Keratinocyte (primary cell): ENCODE data around the gene ASB16. TPM values are rescaled to one million over a fixed set of nuclear protein-coding genes. Genes with fewer than 3 reads are reported as not detected.

ENCODE experiments used
- DNase-seq: peaks from one replicate; pipeline ENCODE4 v3.0.0-alpha.2; 2011; ENCODE audit warnings: low read depth, missing footprints, low spot score
- FAIRE-seq: peaks from 2 replicates; lab custom pipeline; 2011; peaks lifted over from hg19 to GRCh38; lab: Jason Lieb, UNC
- H2AFZ ChIP-seq: 2 replicates; pipeline ENCODE4 v1.6.0; 2012; ENCODE audit warnings: low read length, control low read depth, inconsistent platforms; ENCODE audit not compliant: control insufficient read depth
- H3K27ac ChIP-seq: 2 replicates; pipeline ENCODE4 v1.5.1; 2011; ENCODE audit warnings: low read length; ENCODE audit not compliant: control insufficient read depth, insufficient read depth
- H3K27me3 ChIP-seq: 3 replicates; pipeline ENCODE4 v1.6.0; 2011; ENCODE audit warnings: low read length; ENCODE audit not compliant: control insufficient read depth, insufficient read depth; ENCODE audit errors: extremely low read depth
- H3K36me3 ChIP-seq, 2 experiments: 2 replicates in 1 of 2; 3 replicates in 1 of 2; pipeline ENCODE4 v1.5.1; 2011; ENCODE audit warnings: low read length in 2 of 2, mild to moderate bottlenecking in 1 of 2; ENCODE audit not compliant: control insufficient read depth in 2 of 2, insufficient read depth in 2 of 2; ENCODE audit errors: extremely low read depth in 1 of 2
- H3K4me1 ChIP-seq: 3 replicates; pipeline ENCODE4 v1.5.1; 2011; ENCODE audit warnings: low read length; ENCODE audit not compliant: control insufficient read depth, insufficient read depth; ENCODE audit errors: extremely low read depth
- H3K4me2 ChIP-seq: 3 replicates; pipeline ENCODE4 v1.6.0; 2011; ENCODE audit warnings: low read depth, low read length; ENCODE audit not compliant: control insufficient read depth, insufficient read depth; ENCODE audit errors: extremely low read depth
- H3K4me3 ChIP-seq, 3 experiments: fragments of 200-600 bp in 1 of 3; sonication (generic) in 1 of 3; 2 replicates in 2 of 3; 3 replicates in 1 of 3; pipeline ENCODE4 v1.5.1; 2011 to 2016; ENCODE audit warnings: low read length in 3 of 3, mild to moderate bottlenecking in 3 of 3, control low read depth in 2 of 3, inconsistent platforms in 1 of 3, low read depth in 1 of 3, mixed read lengths in 1 of 3, mixed run types in 1 of 3, moderate library complexity in 1 of 3; ENCODE audit not compliant: control insufficient read depth in 2 of 3, insufficient read depth in 2 of 3; ENCODE audit errors: extremely low read depth in 1 of 3
- H3K79me2 ChIP-seq: 2 replicates; pipeline ENCODE4 v1.6.0; 2012; ENCODE audit warnings: low read length; ENCODE audit not compliant: control insufficient read depth, insufficient read depth
- H3K9ac ChIP-seq: 3 replicates; pipeline ENCODE4 v1.6.0; 2011; ENCODE audit warnings: low read length; ENCODE audit not compliant: control insufficient read depth, insufficient read depth; ENCODE audit errors: extremely low read depth
- H3K9me1 ChIP-seq: 3 replicates; pipeline ENCODE4 v1.6.0; 2011; ENCODE audit warnings: low read length; ENCODE audit not compliant: control insufficient read depth, insufficient read depth; ENCODE audit errors: extremely low read depth
- H3K9me3 ChIP-seq: 2 replicates; pipeline ENCODE4 v1.5.1; 2012; ENCODE audit warnings: low read depth, low read length; ENCODE audit not compliant: control insufficient read depth
- H4K20me1 ChIP-seq: 3 replicates; pipeline ENCODE4 v1.6.0; 2011; ENCODE audit warnings: low read length; ENCODE audit not compliant: control insufficient read depth, insufficient read depth; ENCODE audit errors: extremely low read depth
- CTCF ChIP-seq, 3 experiments: IDR thresholded peaks in 1 of 3; conservative IDR thresholded peaks in 1 of 3; optimal IDR thresholded peaks in 1 of 3; 2 replicates in 2 of 3; 3 replicates in 1 of 3; pipeline versions ENCODE3 to v1.5.1; 2011; ENCODE audit warnings: low read length in 3 of 3, mild to moderate bottlenecking in 3 of 3, moderate library complexity in 2 of 3, control low read depth in 1 of 3, inconsistent platforms in 1 of 3; ENCODE audit not compliant: insufficient read depth in 2 of 3; ENCODE audit errors: extremely low read depth in 1 of 3
- EZH2 ChIP-seq: IDR thresholded peaks from one replicate; pipeline ENCODE4 v1.6.1; 2012; ENCODE audit warnings: inconsistent platforms, mild to moderate bottlenecking, low read length, moderate library complexity
- dilution Hi-C: fragments of 300-500 bp; cut with MboI; formaldehyde crosslinking; loops from one replicate; pipeline ENCODE4 v1.7.0; 2020; ENCODE audit warnings: low sequenced_read_pairs; ENCODE audit not compliant: extremely low pct_ligation_motif_present
- polyA plus RNA-seq, 5 experiments: library from polyadenylated mRNA; depleted of rRNA in 3 of 5; stranded (reverse) in 3 of 5; stranded (forward) in 1 of 5; unstranded in 1 of 5; fragments of >200 nt; gene quantifications; 1 replicate in 1 of 5; 2 replicates in 3 of 5; 3 replicates in 1 of 5; pipeline versions ENCODE4 v1.2.1 to v1.2.3, GENCODE V29; 2011 to 2012; ENCODE audit warnings: missing spikeins in 2 of 5, low read depth in 1 of 5, low replicate concordance in 1 of 5

Gene ASB16
- polyA plus RNA-seq, 1 donor (not counting 4 experiments of a cell fraction or from before 2014, with no cell fraction given), result not detected

GRCh38 chr17:44123356-44124117 lies 47.0 kb upstream of the ASB16 start, which contains the start of gene HDAC5:
Gene HDAC5, minus strand, starts transcription at chr17:44123641. Its CDS starts 6,126 bp downstream, at chr17:44117515.
- peak within 1 kb of the TSS; percentile 96 for H3K4me2 ChIP-seq
- no peaks in the 10 kb centered on the region for H4K20me1 ChIP-seq
- H3K9ac ChIP-seq, result peak within 1 kb of the TSS; percentile 97
- H3K4me3 ChIP-seq, result peak within 1 kb of the TSS; percentile 70 to 87 (median 73)
- peak within 1 kb of the TSS; percentile 98 for H2AFZ ChIP-seq
- H3K9me3 ChIP-seq, result no peaks in the 10 kb centered on the region
- DNase-seq, result no peak
- no peak for TF ChIP-seq EZH2
- TF ChIP-seq CTCF (optimal IDR thresholded peaks at IDR 0.05 in 1 of 3, IDR thresholded peaks at IDR 0.05 in 1 of 3, conservative IDR thresholded peaks at IDR 0.05 in 1 of 3; ENCODE audit: extremely low read depth in 1 of 3, insufficient read depth in 2 of 3, low read length in 3 of 3), result peak; percentile 43 to 69 (median 63)
- peaks cover 9% of the 10 kb centered on the region for H3K27me3 ChIP-seq
- no peaks in the 10 kb centered on the region for H3K79me2 ChIP-seq
- peak within 1 kb of the TSS; percentile 95 for H3K27ac ChIP-seq
- no peaks in the 10 kb centered on the region for H3K36me3 ChIP-seq
- H3K9me1 ChIP-seq, result no peaks in the 10 kb centered on the region
- H3K4me1 ChIP-seq, result peaks cover 9% of the 10 kb centered on the region
- dilution Hi-C loops, result no loop called here
- peak; percentile 9 for FAIRE-seq

- Histone ChIP-seq H3K27ac (peak overlapping the region; percentile 95), H3K36me3 (no peaks in the 10 kb centered on the region), H3K79me2 (no peaks in the 10 kb centered on the region), H3K9me3 (no peaks in the 10 kb centered on the region), H3K9me1 (no peaks in the 10 kb centered on the region), H3K4me3 (peak overlapping the region; percentile 70 to 87 (median 73)), H3K4me1 (peaks cover 9% of the 10 kb centered on the region), H3K4me2 (peak overlapping the region; percentile 96), H4K20me1 (no peaks in the 10 kb centered on the region), H3K27me3 (peaks cover 9% of the 10 kb centered on the region), H3K9ac (peak overlapping the region; percentile 97), H2AFZ (peak overlapping the region; percentile 98)
- no peak for FAIRE-seq
- dilution Hi-C loops, result no loop called here
- TF ChIP-seq EZH2 (no peak), CTCF (optimal IDR thresholded peaks at IDR 0.05 in 1 of 3, IDR thresholded peaks at IDR 0.05 in 1 of 3, conservative IDR thresholded peaks at IDR 0.05 in 1 of 3; ENCODE audit: extremely low read depth in 1 of 3, insufficient read depth in 2 of 3, low read length in 3 of 3) (peak in 1 of 3 experiments; percentile 1)
- DNase-seq, result no peak
These were observed 46.4 kb upstream of the ASB16 start for GRCh38 chr17:44124118-44124438.
